Suprapubic skin (tissue), 4 donors: Measurements from ENCODE around the gene WNT3. TPM values are rescaled to one million over a fixed set of nuclear protein-coding genes. Genes with fewer than 3 reads are reported as not detected.
"Not testable (repeated sequence)": the region's sequence is repeated elsewhere in the genome, so short reads cannot be mapped to it uniquely, and the experiment has no call there.

Experiments
- DNase-seq, 2 donors: peaks; one replicate each; pipeline ENCODE4 v3.0.0-alpha.2; 2019; ENCODE audit warnings: low spot score in 2 of 2
- H3K27ac ChIP-seq: fragments of 200-600 bp; sonication (generic); one replicate; pipeline ENCODE4 v1.5.1; 2019
- H3K27me3 ChIP-seq: fragments of 200-600 bp; sonication (generic); one replicate; pipeline ENCODE4 v1.5.1; 2019
- H3K36me3 ChIP-seq: fragments of 200-600 bp; sonication (generic); one replicate; pipeline ENCODE4 v1.5.1; 2019
- H3K4me1 ChIP-seq: fragments of 200-600 bp; sonication (generic); one replicate; pipeline ENCODE4 v1.5.1; 2019
- H3K4me3 ChIP-seq: fragments of 200-600 bp; sonication (generic); one replicate; pipeline ENCODE4 v1.5.1; 2019; ENCODE audit warnings: mild to moderate bottlenecking
- H3K9me3 ChIP-seq: fragments of 200-600 bp; sonication (generic); one replicate; pipeline ENCODE4 v1.5.1; 2019
- EP300 ChIP-seq: sonication (generic); formaldehyde crosslinking; IDR thresholded peaks from one replicate; pipeline ENCODE4 v1.6.1; 2017; ENCODE audit warnings: antibody characterized with exemption
- POLR2A ChIP-seq, 2 donors: fragments of 450-650 bp; IDR thresholded peaks; one replicate each; pipeline ENCODE4 v1.6.1; 2017; ENCODE audit warnings: antibody characterized with exemption in 2 of 2, mild to moderate bottlenecking in 2 of 2, moderate library complexity in 2 of 2
- POLR2AphosphoS5 ChIP-seq, 3 donors: sonication (generic); formaldehyde crosslinking; IDR thresholded peaks; one replicate each; pipeline ENCODE4 v1.6.1; 2017; ENCODE audit warnings: antibody characterized with exemption in 3 of 3
- WGBS: methylation state at CpG from one replicate; pipeline ENCODE4 v1.1.5; 2018; 5-methylcytosine and 5-hydroxymethylcytosine counted together
- total RNA-seq, 4 donors: library from RNA; depleted of rRNA; stranded (reverse); fragments of >200 nt; gene quantifications; one replicate each; pipeline ENCODE4 v1.1.0, GENCODE V29; 2016
- TF ChIP-seq, protein P1 (sequence below), 2 donors: fragments of 200-600 bp in 1 of 2; fragments of 450-650 bp in 1 of 2; sonication (generic) in 1 of 2; IDR thresholded peaks; one replicate each; pipeline ENCODE4 v1.5.1; 2016 to 2019; ENCODE audit warnings: antibody characterized with exemption in 2 of 2, mild to moderate bottlenecking in 1 of 2, moderate library complexity in 1 of 2

Gene WNT3
- total RNA-seq, 4 donors from 2014 or later, result 39.3 to 84.9 (median 61.7) TPM

DNA sequence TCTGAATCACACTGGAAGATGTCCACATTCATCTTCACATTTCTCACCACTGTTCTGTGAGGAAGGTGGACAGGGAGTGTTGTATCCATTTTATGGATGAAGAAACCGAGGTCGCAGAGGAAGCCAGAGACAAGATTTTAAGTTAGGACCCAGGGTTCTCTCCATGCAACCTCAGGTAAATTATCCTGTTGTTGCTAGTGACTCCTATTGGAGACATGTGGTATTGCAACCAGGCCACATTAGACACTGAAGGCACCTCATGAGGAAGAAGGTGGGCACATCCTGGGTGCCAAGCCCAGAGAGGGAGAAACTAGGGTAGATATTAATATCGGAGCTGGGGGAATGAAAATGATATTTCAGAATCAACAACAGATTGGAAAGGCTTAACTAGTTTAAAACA, 24.3 kb upstream of the WNT3 start:
- Histone ChIP-seq H3K27ac (no peak overlapping the region), H3K36me3 (no peaks in the 10 kb centered on the region), H3K27me3 (peaks cover 37% of the 10 kb centered on the region), H3K4me3 (no peak overlapping the region), H3K9me3 (peaks cover 4% of the 10 kb centered on the region), H3K4me1 (peaks cover 4% of the 10 kb centered on the region)
- TF ChIP-seq POLR2A (IDR thresholded peaks at IDR 0.05), result no peak
- WGBS, result 96% methylated on average over 3 of the region's 3 CpGs
- no peak for DNase-seq

DNA sequence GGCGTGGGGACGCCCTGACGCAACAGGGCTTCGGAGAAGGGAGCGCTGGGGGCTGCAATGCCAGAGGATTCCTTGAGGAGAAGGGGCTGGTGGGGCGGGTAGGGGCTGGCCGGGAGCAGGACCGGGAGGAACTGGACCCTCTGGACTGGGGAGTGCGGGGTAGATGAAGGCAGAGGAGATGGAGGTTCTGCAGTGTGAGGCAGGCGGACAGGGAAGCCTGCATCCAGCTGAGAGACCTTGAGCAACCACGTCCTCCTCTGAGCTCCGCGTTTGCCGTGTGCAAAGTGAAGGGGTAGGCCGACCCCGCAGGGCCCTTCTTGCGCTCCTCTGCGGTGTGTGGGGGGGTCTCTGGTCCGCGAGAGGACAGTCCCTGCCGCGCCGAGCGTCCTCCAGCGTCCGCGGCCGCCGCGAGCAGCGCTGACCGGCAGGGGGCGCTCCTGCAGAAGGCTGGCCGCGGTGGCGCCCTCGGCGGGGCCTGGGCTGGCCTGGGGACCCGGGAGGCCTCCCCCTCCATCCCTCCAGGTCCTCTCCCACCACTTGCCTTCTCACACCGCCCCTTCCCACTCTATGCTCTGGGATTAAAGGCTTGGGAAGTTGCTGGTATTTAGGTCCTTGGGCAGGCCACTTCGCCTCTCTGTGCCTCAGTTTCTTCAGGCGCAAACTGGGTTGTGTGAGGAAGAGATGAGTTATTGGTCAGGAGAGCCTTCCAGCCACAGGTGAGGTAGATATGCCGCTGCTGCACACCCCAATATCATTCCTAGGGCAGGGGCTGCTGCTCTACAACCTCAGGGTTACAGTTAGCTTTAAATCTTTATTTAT, 23.3 kb upstream of the WNT3 start:
- WGBS, result 45% methylated on average over 19 of the region's 43 CpGs
- peaks cover 4% of the 10 kb centered on the region for H3K9me3 ChIP-seq
- peaks cover 4% of the 10 kb centered on the region for H3K4me1 ChIP-seq
- H3K27ac ChIP-seq, result no peak overlapping the region
- TF ChIP-seq, protein P1, sequence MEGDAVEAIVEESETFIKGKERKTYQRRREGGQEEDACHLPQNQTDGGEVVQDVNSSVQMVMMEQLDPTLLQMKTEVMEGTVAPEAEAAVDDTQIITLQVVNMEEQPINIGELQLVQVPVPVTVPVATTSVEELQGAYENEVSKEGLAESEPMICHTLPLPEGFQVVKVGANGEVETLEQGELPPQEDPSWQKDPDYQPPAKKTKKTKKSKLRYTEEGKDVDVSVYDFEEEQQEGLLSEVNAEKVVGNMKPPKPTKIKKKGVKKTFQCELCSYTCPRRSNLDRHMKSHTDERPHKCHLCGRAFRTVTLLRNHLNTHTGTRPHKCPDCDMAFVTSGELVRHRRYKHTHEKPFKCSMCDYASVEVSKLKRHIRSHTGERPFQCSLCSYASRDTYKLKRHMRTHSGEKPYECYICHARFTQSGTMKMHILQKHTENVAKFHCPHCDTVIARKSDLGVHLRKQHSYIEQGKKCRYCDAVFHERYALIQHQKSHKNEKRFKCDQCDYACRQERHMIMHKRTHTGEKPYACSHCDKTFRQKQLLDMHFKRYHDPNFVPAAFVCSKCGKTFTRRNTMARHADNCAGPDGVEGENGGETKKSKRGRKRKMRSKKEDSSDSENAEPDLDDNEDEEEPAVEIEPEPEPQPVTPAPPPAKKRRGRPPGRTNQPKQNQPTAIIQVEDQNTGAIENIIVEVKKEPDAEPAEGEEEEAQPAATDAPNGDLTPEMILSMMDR (IDR thresholded peaks at IDR 0.05), result peak in 1 of 2 donors; percentile 81
- TF ChIP-seq POLR2AphosphoS5 (IDR thresholded peaks at IDR 0.05), result no peak
- no peaks in the 10 kb centered on the region for H3K36me3 ChIP-seq
- no peak for DNase-seq
- no peak overlapping the region for H3K4me3 ChIP-seq
- H3K27me3 ChIP-seq, result peaks cover 37% of the 10 kb centered on the region

DNA sequence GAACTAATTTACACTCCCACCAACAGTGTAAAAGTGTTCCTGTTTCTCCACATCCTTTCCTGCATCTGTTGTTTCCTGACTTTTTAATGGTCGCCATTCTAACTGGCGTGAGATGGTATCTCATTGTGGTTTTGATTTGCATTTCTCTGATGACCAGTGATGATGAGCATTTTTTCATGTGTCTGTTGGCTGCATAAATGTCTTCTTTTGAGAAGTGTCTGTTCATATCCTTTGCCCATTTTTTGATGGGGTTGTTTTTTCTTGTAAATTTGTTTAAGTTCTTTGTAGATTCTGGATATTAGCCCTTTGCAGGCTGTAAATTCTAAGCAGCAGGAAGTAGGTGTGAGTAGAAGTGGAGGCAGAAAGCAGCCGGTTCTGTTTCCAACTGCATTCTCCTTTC, 22.1 kb upstream of the WNT3 start:
- H3K4me1 ChIP-seq, H3K27ac ChIP-seq, DNase-seq, H3K4me3 ChIP-seq, H3K9me3 ChIP-seq, H3K36me3 ChIP-seq: not testable (repeated sequence)
- WGBS, result 65% methylated on average over 3 of the region's 3 CpGs
- peaks cover 33% of the 10 kb centered on the region for H3K27me3 ChIP-seq

DNA sequence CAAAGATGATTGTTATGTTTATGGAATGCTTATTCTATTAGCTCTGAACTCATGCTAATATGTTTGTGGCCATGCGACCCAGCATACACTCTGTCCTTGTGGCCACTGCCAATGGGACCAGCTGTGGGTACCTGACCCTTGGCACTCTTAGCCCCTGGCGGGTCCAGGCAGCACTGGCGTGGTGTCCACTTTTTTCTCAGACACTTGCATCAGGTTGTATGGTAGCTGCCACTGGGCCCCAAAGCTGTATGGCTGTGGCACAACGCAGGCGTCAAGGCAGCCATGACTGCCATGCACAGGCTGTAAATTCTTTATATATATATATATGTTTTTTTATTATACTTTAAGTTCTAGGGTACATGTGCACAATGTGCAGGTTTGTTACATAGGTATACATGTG, 20.7 kb upstream of the WNT3 start:
- TF ChIP-seq POLR2A (IDR thresholded peaks at IDR 0.05) (no peak), POLR2AphosphoS5 (IDR thresholded peaks at IDR 0.05) (no peak), EP300 (no peak)
- TF ChIP-seq, protein P1 (IDR thresholded peaks at IDR 0.05), result no peak
- Histone ChIP-seq H3K9me3 (peaks cover 4% of the 10 kb centered on the region), H3K27me3 (peaks cover 29% of the 10 kb centered on the region), H3K4me3 (no peak overlapping the region), H3K4me1 (peaks cover 8% of the 10 kb centered on the region), H3K36me3 (no peaks in the 10 kb centered on the region), H3K27ac (no peak overlapping the region)
- DNase-seq, result no peak
- 90% methylated on average over 5 of the region's 5 CpGs for WGBS

DNA sequence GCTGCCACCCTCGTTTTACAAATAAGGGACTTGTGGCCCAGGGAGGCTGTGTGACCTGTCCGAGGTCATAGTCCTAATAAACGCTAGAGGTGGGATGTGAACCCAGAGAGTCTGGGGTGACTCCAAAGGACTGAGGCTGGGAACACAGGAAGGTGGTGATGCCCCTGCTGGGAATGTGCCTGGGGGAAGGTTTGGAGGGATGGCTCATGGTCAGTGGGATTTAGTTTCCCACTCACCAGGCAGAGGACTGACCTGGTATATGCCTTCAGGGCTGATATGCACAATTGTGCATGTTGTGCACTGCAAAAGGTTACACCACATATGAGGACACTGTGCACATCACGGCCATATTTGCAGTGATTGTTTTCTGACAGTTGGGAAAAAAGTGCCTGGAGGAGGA, 19.0 kb upstream of the WNT3 start:
- no peak for TF ChIP-seq POLR2A (IDR thresholded peaks at IDR 0.05)
- TF ChIP-seq, protein P1 (IDR thresholded peaks at IDR 0.05), result no peak
- no peak for TF ChIP-seq POLR2AphosphoS5 (IDR thresholded peaks at IDR 0.05)
- TF ChIP-seq EP300, result no peak
- WGBS, result 87% methylated on average over 4 of the region's 4 CpGs
- Histone ChIP-seq H3K27ac (no peak overlapping the region), H3K9me3 (no peaks in the 10 kb centered on the region), H3K4me3 (no peak overlapping the region), H3K4me1 (peaks cover 11% of the 10 kb centered on the region), H3K36me3 (no peaks in the 10 kb centered on the region), H3K27me3 (peaks cover 18% of the 10 kb centered on the region)
- no peak for DNase-seq

DNA sequence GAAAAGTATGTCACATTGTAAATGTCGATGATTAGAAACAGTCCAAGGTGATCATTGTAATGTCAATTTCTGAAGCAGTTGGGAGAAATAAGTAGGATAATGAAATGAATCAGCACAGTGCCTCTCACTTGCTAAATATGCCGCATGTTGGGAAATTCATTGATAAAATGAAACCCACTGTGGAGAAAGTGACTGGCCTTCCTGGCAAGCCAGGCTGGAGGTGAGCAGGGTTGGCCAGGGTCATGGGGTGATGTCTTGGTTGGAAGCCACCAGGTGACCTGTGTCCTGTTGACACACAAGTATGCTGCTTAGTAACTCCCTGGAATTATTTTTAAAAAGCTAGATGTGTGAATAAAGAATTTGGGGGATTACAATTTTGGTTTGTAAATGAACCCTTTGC, 18.0 kb upstream of the WNT3 start:
- H3K4me3 ChIP-seq, result no peak overlapping the region
- TF ChIP-seq POLR2A (IDR thresholded peaks at IDR 0.05) (no peak), POLR2AphosphoS5 (IDR thresholded peaks at IDR 0.05) (no peak), EP300 (no peak)
- TF ChIP-seq, protein P1 (IDR thresholded peaks at IDR 0.05), result no peak
- DNase-seq, result no peak
- H3K27ac ChIP-seq, result no peak overlapping the region
- H3K4me1 ChIP-seq, result peaks cover 7% of the 10 kb centered on the region
- H3K36me3 ChIP-seq, result no peaks in the 10 kb centered on the region
- H3K27me3 ChIP-seq, result peaks cover 11% of the 10 kb centered on the region
- H3K9me3 ChIP-seq, result no peaks in the 10 kb centered on the region
- 70% methylated on average over 2 of the region's 2 CpGs for WGBS
